ENCODE results near the gene PLTP. TPM values are rescaled to one million over a fixed set of nuclear protein-coding genes. Genes with fewer than 3 reads are reported as not detected.

Gene PLTP
- total and polyA plus RNA-seq, 2 of the 13 experiments (the other 11 are each of a cell fraction or from before 2014, with no cell fraction given) = 16.9 to 28.6 TPM

DNA sequence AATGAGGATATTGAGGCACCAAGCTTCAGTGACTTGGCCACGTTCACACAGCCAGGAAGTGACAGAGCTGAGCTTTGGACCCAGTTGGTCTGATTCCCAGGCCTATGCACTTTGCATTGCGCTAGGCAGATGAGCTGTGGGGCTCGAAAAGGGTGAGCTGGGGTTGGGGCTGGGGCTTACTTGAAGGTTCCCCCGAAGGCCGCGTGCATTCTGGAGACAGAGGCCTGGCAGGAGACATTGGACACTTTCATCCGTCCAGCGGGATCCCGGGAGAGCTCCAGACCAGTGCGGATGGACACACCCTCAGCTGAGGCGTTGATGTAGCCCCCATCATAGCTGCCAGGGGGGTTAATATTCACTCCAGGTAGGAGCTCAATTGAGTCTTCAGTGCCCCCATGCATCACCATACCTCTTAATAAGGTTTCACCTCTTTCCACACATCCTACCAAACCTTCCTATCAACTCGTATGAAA lies 2.6 kb downstream of the PLTP start (continued):
- TF ChIP-seq, protein P1, sequence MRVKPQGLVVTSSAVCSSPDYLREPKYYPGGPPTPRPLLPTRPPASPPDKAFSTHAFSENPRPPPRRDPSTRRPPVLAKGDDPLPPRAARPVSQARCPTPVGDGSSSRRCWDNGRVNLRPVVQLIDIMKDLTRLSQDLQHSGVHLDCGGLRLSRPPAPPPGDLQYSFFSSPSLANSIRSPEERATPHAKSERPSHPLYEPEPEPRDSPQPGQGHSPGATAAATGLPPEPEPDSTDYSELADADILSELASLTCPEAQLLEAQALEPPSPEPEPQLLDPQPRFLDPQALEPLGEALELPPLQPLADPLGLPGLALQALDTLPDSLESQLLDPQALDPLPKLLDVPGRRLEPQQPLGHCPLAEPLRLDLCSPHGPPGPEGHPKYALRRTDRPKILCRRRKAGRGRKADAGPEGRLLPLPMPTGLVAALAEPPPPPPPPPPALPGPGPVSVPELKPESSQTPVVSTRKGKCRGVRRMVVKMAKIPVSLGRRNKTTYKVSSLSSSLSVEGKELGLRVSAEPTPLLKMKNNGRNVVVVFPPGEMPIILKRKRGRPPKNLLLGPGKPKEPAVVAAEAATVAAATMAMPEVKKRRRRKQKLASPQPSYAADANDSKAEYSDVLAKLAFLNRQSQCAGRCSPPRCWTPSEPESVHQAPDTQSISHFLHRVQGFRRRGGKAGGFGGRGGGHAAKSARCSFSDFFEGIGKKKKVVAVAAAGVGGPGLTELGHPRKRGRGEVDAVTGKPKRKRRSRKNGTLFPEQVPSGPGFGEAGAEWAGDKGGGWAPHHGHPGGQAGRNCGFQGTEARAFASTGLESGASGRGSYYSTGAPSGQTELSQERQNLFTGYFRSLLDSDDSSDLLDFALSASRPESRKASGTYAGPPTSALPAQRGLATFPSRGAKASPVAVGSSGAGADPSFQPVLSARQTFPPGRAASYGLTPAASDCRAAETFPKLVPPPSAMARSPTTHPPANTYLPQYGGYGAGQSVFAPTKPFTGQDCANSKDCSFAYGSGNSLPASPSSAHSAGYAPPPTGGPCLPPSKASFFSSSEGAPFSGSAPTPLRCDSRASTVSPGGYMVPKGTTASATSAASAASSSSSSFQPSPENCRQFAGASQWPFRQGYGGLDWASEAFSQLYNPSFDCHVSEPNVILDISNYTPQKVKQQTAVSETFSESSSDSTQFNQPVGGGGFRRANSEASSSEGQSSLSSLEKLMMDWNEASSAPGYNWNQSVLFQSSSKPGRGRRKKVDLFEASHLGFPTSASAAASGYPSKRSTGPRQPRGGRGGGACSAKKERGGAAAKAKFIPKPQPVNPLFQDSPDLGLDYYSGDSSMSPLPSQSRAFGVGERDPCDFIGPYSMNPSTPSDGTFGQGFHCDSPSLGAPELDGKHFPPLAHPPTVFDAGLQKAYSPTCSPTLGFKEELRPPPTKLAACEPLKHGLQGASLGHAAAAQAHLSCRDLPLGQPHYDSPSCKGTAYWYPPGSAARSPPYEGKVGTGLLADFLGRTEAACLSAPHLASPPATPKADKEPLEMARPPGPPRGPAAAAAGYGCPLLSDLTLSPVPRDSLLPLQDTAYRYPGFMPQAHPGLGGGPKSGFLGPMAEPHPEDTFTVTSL (CRISPR knock-in tag; IDR thresholded peaks at IDR 0.05; ENCODE audit: borderline replicate concordance) = no peak
- TF ChIP-seq TP53 (CRISPR knock-in tag; conservative IDR thresholded peaks at IDR 0.05) (no peak), NFKB2 (CRISPR knock-in tag; IDR thresholded peaks at IDR 0.05; ENCODE audit: borderline replicate concordance) (no peak), GATAD1 (CRISPR knock-in tag; IDR thresholded peaks at IDR 0.05) (peak; percentile 25; the same call in 1 of the 2 replicates), RNF2 (conservative IDR thresholded peaks at IDR 0.05; ENCODE audit: low read depth) (no peak), ZNF350 (CRISPR knock-in tag; IDR thresholded peaks at IDR 0.05; ENCODE audit: borderline replicate concordance, low read depth) (no peak), AHR (CRISPR knock-in tag; IDR thresholded peaks at IDR 0.05) (no peak), PHF20 (CRISPR knock-in tag; IDR thresholded peaks at IDR 0.05) (no peak), ZNF180 (CRISPR knock-in tag; IDR thresholded peaks at IDR 0.05; ENCODE audit: borderline replicate concordance, low read depth) (no peak), ZC3H13 (CRISPR knock-in tag; IDR thresholded peaks at IDR 0.05) (no peak), BRD4 (CRISPR knock-in tag; IDR thresholded peaks at IDR 0.05) (no peak), SATB2 (CRISPR knock-in tag; IDR thresholded peaks at IDR 0.05) (no peak), ZNF674 (CRISPR knock-in tag; IDR thresholded peaks at IDR 0.05; ENCODE audit: low read depth) (no peak), FOSL2 (CRISPR knock-in tag; IDR thresholded peaks at IDR 0.05) (0 out of 2 replicates have a peak, but pooled peaks have one; percentile 48), AFF4 (CRISPR knock-in tag; IDR thresholded peaks at IDR 0.05) (no peak; the same call in 1 of the 2 replicates), ZNF891 (CRISPR knock-in tag; IDR thresholded peaks at IDR 0.05) (no peak; the same call in 1 of the 2 replicates), ZNF292 (CRISPR knock-in tag; IDR thresholded peaks at IDR 0.05; ENCODE audit: borderline replicate concordance, low read depth) (peak; percentile 59), TIGD3 (CRISPR knock-in tag; IDR thresholded peaks at IDR 0.05; ENCODE audit: borderline replicate concordance) (no peak), PHF5A (CRISPR knock-in tag; IDR thresholded peaks at IDR 0.05; ENCODE audit: low read depth, unreplicated experiment) (peak; percentile 30), NR0B2 (CRISPR knock-in tag; IDR thresholded peaks at IDR 0.05) (no peak)

All from HepG2 (cell line).